Gastrocnemius medialis (tissue), 4 donors: ENCODE measurements around the gene LRRC49.

Source experiments
- POLR2A ChIP-seq, 2 donors: fragments of 450-650 bp; IDR thresholded peaks; one replicate each; pipeline ENCODE4 v1.6.1; 2017; ENCODE audit warnings: antibody characterized with exemption in 2 of 2, mild to moderate bottlenecking in 2 of 2, moderate library complexity in 2 of 2
- TF ChIP-seq, protein P1 (sequence below), 5 experiments: fragments of 450-650 bp in 3 of 5; fragments of 200-600 bp in 2 of 5; sonication (generic) in 2 of 5; IDR thresholded peaks in 4 of 5; conservative IDR thresholded peaks in 1 of 5; 1 replicate in 4 of 5; 2 replicates in 1 of 5; pipeline ENCODE4 v1.5.1; 2016 to 2019; ENCODE audit warnings: antibody characterized with exemption in 5 of 5, mild to moderate bottlenecking in 3 of 5, moderate library complexity in 3 of 5

DNA sequence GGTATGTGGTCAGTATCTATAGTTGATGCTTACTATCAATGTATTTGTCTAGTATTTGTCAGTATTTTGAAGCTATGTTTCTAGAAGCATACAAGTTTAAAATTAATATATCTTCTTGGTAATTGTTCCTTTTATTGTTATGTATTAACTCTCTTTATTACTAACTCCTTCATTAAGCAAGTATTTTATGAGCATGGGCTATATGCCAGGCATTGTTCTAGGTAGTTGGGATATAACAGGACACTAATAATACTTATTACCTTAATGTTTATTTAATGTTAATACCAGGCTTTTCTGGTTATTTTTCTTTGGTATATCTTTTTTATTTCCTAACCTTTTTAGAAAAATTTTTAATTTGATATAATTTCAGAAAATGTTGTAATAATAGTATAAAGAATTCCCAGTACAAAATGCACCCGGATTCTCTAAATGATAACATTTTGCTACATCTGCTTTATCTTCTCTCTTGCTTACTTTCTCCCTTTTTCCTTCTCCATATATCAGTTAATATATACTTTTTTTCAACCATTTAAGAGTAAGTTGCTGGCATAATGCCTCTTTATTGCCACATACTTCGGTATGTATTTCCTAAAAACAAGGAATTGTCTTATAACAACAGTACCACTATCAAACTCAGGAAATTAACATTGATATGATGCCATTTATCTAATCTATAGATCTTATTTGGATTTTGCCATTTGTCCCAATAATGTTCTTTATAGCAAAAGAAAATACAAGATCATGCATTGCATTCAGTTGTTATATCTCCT lies 30.9 kb downstream of the LRRC49 start:
- TF ChIP-seq, protein P1, sequence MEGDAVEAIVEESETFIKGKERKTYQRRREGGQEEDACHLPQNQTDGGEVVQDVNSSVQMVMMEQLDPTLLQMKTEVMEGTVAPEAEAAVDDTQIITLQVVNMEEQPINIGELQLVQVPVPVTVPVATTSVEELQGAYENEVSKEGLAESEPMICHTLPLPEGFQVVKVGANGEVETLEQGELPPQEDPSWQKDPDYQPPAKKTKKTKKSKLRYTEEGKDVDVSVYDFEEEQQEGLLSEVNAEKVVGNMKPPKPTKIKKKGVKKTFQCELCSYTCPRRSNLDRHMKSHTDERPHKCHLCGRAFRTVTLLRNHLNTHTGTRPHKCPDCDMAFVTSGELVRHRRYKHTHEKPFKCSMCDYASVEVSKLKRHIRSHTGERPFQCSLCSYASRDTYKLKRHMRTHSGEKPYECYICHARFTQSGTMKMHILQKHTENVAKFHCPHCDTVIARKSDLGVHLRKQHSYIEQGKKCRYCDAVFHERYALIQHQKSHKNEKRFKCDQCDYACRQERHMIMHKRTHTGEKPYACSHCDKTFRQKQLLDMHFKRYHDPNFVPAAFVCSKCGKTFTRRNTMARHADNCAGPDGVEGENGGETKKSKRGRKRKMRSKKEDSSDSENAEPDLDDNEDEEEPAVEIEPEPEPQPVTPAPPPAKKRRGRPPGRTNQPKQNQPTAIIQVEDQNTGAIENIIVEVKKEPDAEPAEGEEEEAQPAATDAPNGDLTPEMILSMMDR (IDR thresholded peaks at IDR 0.05 in 4 of 5, conservative IDR thresholded peaks at IDR 0.05 in 1 of 5), result no peak
- TF ChIP-seq POLR2A (IDR thresholded peaks at IDR 0.05), result no peak
